ENCODE results near the gene IL17REL. TPM values are rescaled to one million over a fixed set of nuclear protein-coding genes. Genes with fewer than 3 reads are reported as not detected.

The IL17REL gene
- polyA plus RNA-seq, 3 donors, result not detected

- 13% methylated on average over 89 of the region's 102 CpGs for WGBS (ENCODE audit: insufficient coverage)
- Histone ChIP-seq H2AFZ (ENCODE audit: insufficient read depth, low read depth, low read length, poor library complexity, severe bottlenecking) (no peak within 1 kb of the TSS), H3K27ac (ENCODE audit: low read depth in 1 of 2, low read length in 2 of 2) (no peak within 1 kb of the TSS), H3K79me2 (ENCODE audit: insufficient read depth, low read length) (no peaks in the 10 kb centered on the region), H3K9ac (ENCODE audit: insufficient read depth, low read length, poor library complexity, severe bottlenecking) (peak within 1 kb of the TSS; percentile 1), H3K4me2 (replicated peaks; ENCODE audit: extremely low read depth, low read length, poor library complexity, severe bottlenecking) (peak within 1 kb of the TSS; percentile 19), H3K36me3 (replicated peaks in 1 of 2; ENCODE audit: control insufficient read depth in 1 of 2, insufficient read depth in 2 of 2, low read length in 2 of 2) (no peaks in the 10 kb centered on the region), H3K27me3 (ENCODE audit: control insufficient read depth in 2 of 2, insufficient read depth in 2 of 2, low read length in 2 of 2) (peaks cover 5 to 31% of the 10 kb centered on the region in 2 donors), H3K9me3 (replicated peaks in 1 of 2; ENCODE audit: control insufficient read depth in 1 of 2, insufficient read depth in 1 of 2, low read length in 2 of 2) (peaks cover 7% of the 10 kb centered on the region in 2 donors), H3K4me1 (ENCODE audit: control insufficient read depth in 1 of 2, insufficient read depth in 2 of 2, low read length in 2 of 2) (peaks cover 3 to 25% of the 10 kb centered on the region in 2 donors), H3K4me3 (replicated peaks in 1 of 3; ENCODE audit: low read depth in 2 of 3, low read length in 3 of 3) (no peak within 1 kb of the TSS), H4K20me1 (ENCODE audit: insufficient read depth, low read length) (no peaks in the 10 kb centered on the region)
- Mint-ChIP-seq H3K36me3 (peaks cover 6 to 8% of the 10 kb centered on the region in 2 donors), H3K27me3 (ENCODE audit: low read depth in 3 of 3) (peaks cover 29 to 42% (median 30%) of the 10 kb centered on the region in 3 donors), H3K9me3 (peaks cover 0 to 14% (median 8%) of the 10 kb centered on the region in 7 donors), H3K4me3 (peak within 1 kb of the TSS; percentile 3 to 74), H3K27ac (no peak within 1 kb of the TSS), H3K4me1 (peaks cover 16% of the 10 kb centered on the region)
- TF ChIP-seq, protein P1, sequence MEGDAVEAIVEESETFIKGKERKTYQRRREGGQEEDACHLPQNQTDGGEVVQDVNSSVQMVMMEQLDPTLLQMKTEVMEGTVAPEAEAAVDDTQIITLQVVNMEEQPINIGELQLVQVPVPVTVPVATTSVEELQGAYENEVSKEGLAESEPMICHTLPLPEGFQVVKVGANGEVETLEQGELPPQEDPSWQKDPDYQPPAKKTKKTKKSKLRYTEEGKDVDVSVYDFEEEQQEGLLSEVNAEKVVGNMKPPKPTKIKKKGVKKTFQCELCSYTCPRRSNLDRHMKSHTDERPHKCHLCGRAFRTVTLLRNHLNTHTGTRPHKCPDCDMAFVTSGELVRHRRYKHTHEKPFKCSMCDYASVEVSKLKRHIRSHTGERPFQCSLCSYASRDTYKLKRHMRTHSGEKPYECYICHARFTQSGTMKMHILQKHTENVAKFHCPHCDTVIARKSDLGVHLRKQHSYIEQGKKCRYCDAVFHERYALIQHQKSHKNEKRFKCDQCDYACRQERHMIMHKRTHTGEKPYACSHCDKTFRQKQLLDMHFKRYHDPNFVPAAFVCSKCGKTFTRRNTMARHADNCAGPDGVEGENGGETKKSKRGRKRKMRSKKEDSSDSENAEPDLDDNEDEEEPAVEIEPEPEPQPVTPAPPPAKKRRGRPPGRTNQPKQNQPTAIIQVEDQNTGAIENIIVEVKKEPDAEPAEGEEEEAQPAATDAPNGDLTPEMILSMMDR (IDR thresholded peaks at IDR 0.05), result no peak
- intact Hi-C loops (cut with micrococcal nuclease), result no loop called here
- DNase-seq, result no peak
Observed at GRCh38 chr22:50058061-50058905, 45.7 kb upstream of the IL17REL start, which contains the start of gene TTLL8. Gene TTLL8, minus strand, starts transcription at chr22:50058298.

GRCh38 chr22:50057278-50058060, 44.9 kb upstream of the IL17REL start:
- Histone ChIP-seq H3K9me3 (replicated peaks in 1 of 2; ENCODE audit: control insufficient read depth in 1 of 2, insufficient read depth in 1 of 2, low read length in 2 of 2) (peaks cover 7 to 11% of the 10 kb centered on the region in 2 donors), H3K4me3 (replicated peaks in 1 of 3; ENCODE audit: low read depth in 2 of 3, low read length in 3 of 3) (no peak overlapping the region), H3K27me3 (ENCODE audit: control insufficient read depth in 2 of 2, insufficient read depth in 2 of 2, low read length in 2 of 2) (peaks cover 5 to 31% of the 10 kb centered on the region in 2 donors), H4K20me1 (ENCODE audit: insufficient read depth, low read length) (no peaks in the 10 kb centered on the region), H3K36me3 (replicated peaks in 1 of 2; ENCODE audit: control insufficient read depth in 1 of 2, insufficient read depth in 2 of 2, low read length in 2 of 2) (no peaks in the 10 kb centered on the region), H3K79me2 (ENCODE audit: insufficient read depth, low read length) (no peaks in the 10 kb centered on the region), H3K4me1 (ENCODE audit: control insufficient read depth in 1 of 2, insufficient read depth in 2 of 2, low read length in 2 of 2) (peaks cover 3 to 25% of the 10 kb centered on the region in 2 donors), H3K4me2 (replicated peaks; ENCODE audit: extremely low read depth, low read length, poor library complexity, severe bottlenecking) (no peak overlapping the region), H3K9ac (ENCODE audit: insufficient read depth, low read length, poor library complexity, severe bottlenecking) (no peak overlapping the region), H3K27ac (ENCODE audit: low read depth in 1 of 2, low read length in 2 of 2) (no peak overlapping the region), H2AFZ (ENCODE audit: insufficient read depth, low read depth, low read length, poor library complexity, severe bottlenecking) (no peak overlapping the region)
- Mint-ChIP-seq H3K4me1 (peaks cover 16% of the 10 kb centered on the region), H3K27ac (no peak overlapping the region), H3K9me3 (peaks cover 0 to 20% (median 12%) of the 10 kb centered on the region in 7 donors), H3K27me3 (ENCODE audit: low read depth in 3 of 3) (peaks cover 26 to 42% (median 30%) of the 10 kb centered on the region in 3 donors), H3K36me3 (peaks cover 6 to 7% of the 10 kb centered on the region in 2 donors), H3K4me3 (peak overlapping the region; percentile 3 to 74)
- intact Hi-C loops (cut with micrococcal nuclease), result no loop called here
- no peak for DNase-seq
- WGBS (ENCODE audit: insufficient coverage), result 94% methylated on average over 12 of the region's 14 CpGs
- TF ChIP-seq, protein P1 (IDR thresholded peaks at IDR 0.05), result no peak

Data from CD14-positive monocyte (primary cell).